HG02973 (cell line): ENCODE data around the gene KIDINS220.

Experiments
- ATAC-seq: cut with Tn5 transposase; IDR thresholded peaks from one replicate; pipeline ENCODE4 v1.9.1; 2021; ENCODE audit warnings: moderate library complexity; ENCODE audit not compliant: unreplicated experiment

Gene KIDINS220

GRCh38 chr2:8851811-8852560 is 14.6 kb upstream of the KIDINS220 start:
- no peak for ATAC-seq

GRCh38 chr2:8850845-8851487 is 13.6 kb upstream of the KIDINS220 start:
- no peak for ATAC-seq

GRCh38 chr2:8849327-8849726 is 11.9 kb upstream of the KIDINS220 start:
- no peak for ATAC-seq

- ATAC-seq: no peak
Observed at GRCh38 chr2:8848328-8849100, 11.1 kb upstream of the KIDINS220 start.

- ATAC-seq: no peak
Observed at GRCh38 chr2:8847400-8847799, 10.0 kb upstream of the KIDINS220 start.

- ATAC-seq: no peak
Observed at GRCh38 chr2:8841932-8842331, 4.5 kb upstream of the KIDINS220 start.

- no peak for ATAC-seq
Observed at GRCh38 chr2:8840475-8841091, 3.2 kb upstream of the KIDINS220 start.

- no peak for ATAC-seq
Observed at GRCh38 chr2:8839189-8839965, 2.0 kb upstream of the KIDINS220 start.

- ATAC-seq: no peak
Observed at GRCh38 chr2:8837795-8838140, 355 bp upstream of the KIDINS220 start.

GRCh38 chr2:8835279-8835678 is 2.1 kb downstream of the KIDINS220 start:
- no peak for ATAC-seq

GRCh38 chr2:8833853-8834252 is 3.6 kb downstream of the KIDINS220 start:
- ATAC-seq: no peak

- no peak for ATAC-seq
Observed at GRCh38 chr2:8831516-8831915, 5.9 kb downstream of the KIDINS220 start.

- ATAC-seq: no peak
Observed at GRCh38 chr2:8827729-8828128, 9.7 kb downstream of the KIDINS220 start.

- ATAC-seq: no peak
Observed at GRCh38 chr2:8822218-8822617, 15.2 kb downstream of the KIDINS220 start.

- ATAC-seq: no peak
Observed at GRCh38 chr2:8821276-8822217, 15.9 kb downstream of the KIDINS220 start.

GRCh38 chr2:8819948-8820347 is 17.5 kb downstream of the KIDINS220 start:
- ATAC-seq: no peak

- no peak for ATAC-seq
Observed at GRCh38 chr2:8819194-8819593, 18.2 kb downstream of the KIDINS220 start.

- no peak for ATAC-seq
Observed at GRCh38 chr2:8817221-8817620, 20.2 kb downstream of the KIDINS220 start.

- no peak for ATAC-seq
Observed at GRCh38 chr2:8806885-8807704, 30.3 kb downstream of the KIDINS220 start.
